Activated CD8-positive, alpha-beta memory T cell treated with anti-CD3 and anti-CD28 coated beads, Interleukin-2, amount 50 U/mL, for 24 hours (primary cell): ENCODE results near the gene CHMP5.
"Not testable (repeated sequence)": the region's sequence is repeated elsewhere in the genome, so short reads cannot be mapped to it uniquely, and the experiment has no call there.

ENCODE experiments used
- DNase-seq: peaks from one replicate; pipeline ENCODE4 v3.0.0-alpha.2; 2020; ENCODE audit errors: extremely low read depth

CHMP5 gene

DNA sequence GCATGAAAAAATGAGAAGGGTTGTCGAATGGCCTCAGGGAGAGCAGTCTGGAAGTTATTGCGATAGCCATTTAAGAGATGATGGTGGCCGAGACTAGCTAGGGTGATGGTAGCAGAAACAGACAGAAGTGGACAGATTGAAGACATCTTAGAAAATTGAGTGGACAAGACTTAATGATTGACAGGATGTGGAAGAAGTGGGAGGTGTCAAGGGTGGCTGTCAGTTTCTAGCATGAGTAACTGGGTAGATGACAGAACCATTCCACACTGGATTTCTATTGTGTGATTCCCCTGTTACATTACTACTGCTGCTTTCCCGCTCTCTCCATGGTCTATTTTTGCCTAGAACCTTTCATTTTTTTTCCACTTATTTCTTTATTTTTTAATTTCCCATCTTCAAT lies 12.6 kb downstream of the CHMP5 start:
- no peak for DNase-seq

DNA sequence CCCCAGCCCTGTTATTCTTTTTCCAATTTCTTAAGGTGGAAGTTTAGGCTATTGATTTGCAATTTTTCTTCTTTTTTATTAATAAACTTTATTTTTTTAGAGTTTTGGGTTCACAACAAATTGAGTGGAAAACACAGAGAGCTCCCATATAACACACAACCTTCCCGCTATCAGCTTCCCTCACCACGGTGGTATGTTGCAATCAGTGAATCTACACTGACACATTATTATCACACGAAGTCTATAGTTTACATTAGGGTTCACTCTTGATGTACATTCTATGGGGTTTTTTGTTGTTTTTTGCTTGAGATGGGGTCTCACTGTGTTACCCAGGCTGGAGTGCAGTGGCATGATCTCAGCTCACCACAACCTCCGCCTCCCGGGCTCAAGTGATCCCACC lies 20.7 kb downstream of the CHMP5 start:
- DNase-seq: no peak

DNA sequence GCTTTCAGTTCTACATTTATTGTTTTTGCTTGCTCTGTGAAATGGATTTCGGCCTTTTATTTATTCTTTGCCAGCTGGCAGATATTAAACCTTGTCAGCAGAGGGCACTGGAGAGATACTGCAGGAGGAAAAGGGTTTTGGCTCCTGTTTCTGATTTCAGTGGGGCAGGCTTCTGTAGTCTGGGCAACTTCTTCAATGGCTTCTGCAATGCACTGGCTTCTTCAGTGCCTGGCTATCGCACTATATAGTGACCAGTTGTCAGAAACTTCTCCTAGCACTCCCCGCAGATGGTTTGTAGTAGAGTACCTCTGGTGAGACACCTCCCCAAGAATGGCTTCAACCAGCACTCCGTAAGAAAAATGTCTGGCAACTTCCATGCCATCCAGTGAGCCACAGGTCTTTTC lies 22.2 kb downstream of the CHMP5 start:
- DNase-seq: no peak

DNA sequence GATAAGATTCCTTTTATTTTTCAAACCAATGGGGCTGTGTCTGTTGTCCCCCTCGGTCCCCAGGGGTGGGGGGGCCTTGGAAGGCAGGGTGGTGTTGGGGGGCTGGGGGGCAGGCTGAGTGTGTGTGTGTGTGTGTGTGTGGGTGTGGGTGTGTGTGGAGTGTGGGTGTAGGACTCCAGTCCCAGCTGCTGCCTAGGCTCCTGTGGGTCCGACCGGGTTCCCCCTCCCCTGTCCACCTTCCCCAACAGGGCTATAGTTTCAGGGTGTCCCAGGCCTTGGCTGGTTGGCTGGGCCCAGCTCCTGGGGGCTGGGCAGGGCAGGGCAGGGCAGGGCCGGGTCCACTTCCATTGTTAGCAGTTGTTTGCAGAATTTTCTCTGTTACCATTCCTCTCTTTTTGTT lies 23.4 kb downstream of the CHMP5 start:
- no peak for DNase-seq

DNA sequence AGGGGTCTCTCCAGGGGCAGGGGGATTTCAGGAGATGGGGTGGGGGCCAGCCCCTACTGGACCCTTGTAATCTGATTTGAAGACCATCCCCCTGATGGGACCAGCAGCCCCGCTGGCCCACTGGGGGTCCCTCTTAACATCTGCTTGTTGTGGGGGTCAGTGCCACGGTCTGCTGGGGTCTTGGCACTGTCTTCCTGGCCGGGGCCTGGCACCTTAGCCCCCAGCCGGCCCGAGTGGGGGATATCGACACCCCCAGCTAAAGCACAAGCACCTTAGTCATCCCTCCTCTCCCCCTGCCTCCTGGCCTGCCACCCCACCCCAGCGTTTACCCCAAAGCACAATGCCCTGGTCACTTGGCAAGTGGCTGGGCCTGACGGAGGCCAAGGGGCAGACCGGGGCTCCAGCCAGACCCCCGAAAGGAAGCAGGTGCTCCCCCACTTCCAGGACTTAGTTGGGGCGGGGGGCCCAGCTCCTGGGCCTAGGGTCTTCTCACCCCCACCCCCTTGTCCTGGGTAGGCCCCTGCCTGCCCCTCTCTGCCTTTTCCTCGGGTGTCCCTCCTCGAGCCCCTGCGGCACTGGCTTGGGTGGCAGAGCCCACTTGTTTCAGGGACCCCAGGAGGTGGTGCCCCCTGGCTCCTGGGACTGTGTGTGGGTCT lies 24.1 kb downstream of the CHMP5 start:
- DNase-seq: no peak

DNA sequence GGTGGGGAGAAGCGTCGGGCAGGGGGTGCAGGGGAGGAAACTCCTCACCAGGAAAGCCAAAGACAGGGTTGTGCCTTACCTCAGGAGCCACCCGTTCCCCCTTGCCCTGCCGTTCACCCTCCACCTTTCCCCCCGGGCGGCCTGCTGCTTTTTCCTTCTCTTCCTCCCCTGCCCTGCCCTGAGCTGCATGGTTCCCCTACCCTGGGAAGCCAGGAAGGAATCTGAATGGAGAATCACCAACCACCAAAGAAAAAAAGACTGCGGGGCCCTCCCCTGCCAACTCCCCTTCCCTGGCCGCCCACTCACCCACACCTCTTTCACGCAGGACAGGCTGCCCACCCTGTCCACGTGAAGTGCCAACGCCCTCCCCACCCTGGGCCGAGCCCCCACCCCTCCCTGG lies 24.6 kb downstream of the CHMP5 start:
- DNase-seq: no peak

DNA sequence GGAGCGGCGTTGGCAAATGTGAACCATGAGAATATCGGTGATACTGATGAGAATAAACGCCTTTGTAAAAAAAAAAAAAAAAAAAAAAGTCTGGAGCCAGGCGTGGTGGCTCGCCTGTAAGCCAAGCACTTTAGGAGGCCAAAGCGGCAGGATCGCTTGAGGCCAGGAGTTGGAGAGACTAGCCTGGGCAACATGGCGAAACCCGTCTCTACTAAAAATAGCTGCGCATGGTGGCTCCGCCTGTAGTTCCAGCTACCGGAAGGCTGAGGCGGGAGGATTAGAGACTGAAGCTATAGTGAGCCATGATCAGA lies 25.0 kb downstream of the CHMP5 start:
- DNase-seq: no peak

DNA sequence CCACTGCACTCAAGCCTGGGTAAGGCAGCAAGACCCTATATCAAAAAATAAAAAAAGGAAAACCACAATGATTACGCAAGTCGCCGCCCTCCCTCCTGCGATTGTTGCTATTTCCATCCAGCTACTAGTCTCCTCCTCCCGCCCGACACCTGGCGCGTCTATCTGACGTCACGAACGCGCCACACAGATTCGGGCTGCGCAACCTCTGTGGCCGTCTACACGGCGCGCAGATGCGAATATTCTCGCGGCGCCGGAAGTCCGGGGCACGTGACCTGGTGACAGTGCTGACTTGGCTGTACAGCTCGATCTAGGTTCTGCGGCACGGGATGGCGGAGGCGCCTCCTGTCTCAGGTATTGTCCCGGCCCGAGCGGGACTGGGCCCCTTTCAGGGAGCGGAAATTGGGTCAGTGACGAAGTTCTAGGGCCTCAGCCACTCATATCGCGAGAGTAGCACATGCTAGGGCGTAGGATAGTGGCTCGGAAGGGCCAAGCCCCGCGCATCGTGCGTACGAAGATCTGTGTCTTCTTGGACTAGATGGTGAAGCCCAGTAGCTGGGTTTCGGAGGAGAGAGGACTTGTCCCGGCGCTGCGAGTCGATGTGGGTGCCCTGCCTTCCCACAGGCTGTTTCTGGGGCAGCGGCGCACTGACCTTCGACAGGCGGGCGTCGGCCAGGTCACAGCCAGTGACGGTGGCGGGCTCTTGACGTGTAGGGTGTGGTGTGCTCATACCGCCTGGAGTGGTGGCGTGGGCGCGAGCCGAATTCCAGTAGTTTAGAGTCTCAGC lies 25.6 kb downstream of the CHMP5 start, which contains the start of gene NFX1:
TSS of gene NFX1 (plus strand) at position 270 of the 784 bp plus-strand sequence. CDS start at position 327, 57 bp downstream.
- peak; percentile 94 for DNase-seq

DNA sequence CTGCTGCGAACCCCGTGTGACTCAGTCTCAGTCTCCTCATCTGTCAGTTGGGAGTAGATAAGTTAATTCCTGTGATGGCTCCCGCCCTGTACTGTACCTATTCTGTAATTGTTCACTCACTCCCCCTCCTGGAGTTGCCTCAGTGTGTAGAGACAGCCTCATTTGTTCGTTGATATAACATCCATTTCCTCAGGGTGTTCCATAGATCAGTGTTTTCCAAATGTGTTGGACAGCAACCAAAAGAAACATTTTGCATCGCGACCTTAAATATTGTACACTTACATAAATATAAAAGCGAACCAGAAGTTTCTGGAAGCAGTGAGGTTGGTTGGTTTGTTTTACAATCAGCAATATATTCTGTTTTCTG lies 26.2 kb downstream of the CHMP5 start:
- DNase-seq: no peak

DNA sequence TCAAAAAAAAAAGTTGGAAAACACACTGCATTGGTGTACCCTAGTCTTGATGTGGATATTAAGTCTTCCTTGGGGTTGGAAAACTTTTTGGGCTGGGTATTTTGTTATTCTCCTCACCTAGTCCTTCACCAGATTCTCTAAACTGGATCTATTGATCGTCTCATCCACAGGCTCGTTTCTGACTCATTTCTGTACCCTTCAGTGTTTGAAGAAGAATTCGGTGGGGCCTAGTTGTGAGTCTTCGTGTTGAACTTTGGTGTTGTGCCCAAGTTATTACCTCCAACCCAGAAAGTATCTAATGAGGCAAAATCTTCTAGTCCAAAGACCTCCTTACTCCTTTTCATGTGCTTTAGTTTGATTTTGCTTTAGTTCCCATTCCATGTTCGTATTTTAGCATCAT lies 27.1 kb downstream of the CHMP5 start:
- no peak for DNase-seq

DNA sequence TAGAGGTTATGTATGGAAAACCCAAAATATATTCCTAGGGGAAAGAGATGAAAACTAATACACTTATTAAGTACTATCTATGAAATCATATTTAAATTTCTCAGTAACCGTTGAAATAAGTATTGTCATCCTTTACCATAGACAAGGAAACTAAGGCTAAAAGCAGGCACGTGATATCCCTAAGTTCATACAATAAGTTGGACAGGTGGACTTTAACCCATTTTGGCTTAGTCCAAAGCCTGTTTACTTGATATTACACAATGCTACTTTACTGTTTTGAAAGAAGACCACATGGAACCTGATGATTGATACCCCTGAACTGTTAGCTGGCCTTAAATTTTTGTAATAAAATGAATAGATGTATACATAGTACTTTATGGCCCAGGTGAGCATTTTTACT lies 28.9 kb downstream of the CHMP5 start:
- DNase-seq: no peak

DNA sequence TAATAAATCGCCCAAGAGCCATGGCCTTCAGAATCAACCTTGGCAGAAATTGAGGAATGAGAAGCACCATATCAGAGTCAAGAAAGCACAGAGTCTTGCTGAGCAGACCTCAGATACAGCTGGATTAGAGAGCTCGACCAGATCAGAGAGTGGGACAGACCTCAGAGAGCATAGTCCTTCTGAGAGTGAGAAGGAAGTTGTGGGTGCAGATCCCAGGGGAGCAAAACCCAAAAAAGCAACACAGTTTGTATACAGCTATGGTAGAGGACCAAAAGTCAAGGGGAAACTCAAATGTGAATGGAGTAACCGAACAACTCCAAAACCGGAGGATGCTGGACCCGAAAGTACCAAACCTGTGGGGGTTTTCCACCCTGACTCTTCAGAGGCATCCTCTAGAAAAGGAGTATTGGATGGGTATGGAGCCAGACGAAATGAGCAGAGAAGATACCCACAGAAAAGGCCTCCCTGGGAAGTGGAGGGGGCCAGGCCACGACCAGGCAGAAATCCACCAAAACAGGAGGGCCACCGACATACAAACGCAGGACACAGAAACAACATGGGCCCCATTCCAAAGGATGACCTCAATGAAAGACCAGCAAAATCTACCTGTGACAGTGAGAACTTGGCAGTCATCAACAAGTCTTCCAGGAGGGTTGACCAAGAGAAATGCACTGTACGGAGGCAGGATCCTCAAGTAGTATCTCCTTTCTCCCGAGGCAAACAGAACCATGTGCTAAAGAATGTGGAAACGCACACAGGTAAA lies 30.0 kb downstream of the CHMP5 start:
- DNase-seq: no peak

DNA sequence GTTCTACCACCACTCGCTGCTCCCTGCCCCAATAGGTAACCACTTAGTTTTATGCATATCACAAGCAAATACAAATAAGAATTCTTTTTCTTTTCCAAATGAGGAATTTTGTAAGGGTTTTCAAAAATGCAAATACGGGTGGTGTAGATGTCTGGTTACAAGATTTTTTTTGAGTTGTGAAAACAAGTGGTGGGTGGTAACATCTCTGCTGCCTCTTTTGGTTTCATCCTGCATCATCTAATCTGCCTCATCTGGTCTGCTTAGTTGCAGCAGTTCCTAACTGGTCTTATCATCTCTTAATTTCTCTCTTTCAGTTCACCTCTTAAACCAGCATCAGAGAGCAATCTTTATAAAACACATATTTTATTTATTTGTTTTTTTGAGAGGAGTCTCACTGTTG lies 30.7 kb downstream of the CHMP5 start:
- no peak for DNase-seq

DNA sequence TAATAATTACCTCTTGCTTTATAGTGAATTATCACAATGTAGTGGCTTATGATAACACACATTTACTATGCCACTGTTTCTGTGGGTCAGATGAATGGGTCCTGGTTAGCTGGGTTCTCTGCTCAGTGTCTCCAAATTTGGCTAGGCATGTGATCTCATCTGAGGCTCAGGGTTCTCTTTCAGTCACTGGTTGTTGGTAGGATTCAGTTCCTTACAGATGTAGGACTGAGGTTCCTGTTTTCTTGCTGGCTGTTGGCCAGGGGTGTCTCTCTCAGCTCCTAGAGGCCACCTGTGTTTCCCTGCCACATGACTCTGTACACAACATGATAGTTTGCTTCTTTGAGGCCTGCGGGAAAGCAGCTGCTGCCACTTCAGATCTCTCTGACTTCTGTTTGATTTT lies 32.6 kb downstream of the CHMP5 start:
- DNase-seq: no peak

DNA sequence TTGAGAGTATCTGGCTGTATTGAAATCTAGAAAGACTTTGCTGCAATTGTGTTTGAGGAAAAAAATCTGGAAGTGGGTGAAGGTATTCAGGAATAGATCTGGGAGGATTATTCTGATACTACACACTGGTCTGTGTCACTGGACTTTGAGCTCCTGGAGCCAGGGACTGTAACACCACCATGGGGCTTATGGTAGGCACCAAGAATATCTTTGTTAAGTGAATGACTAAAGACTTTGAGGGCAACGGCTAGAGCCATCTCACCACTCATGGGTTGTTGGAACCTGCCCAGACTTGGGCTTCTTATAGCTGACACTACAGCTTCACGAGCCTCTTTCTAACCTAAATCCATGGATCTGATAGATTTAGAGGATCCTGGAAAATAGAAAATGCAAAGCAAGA lies 35.7 kb downstream of the CHMP5 start:
- no peak for DNase-seq

DNA sequence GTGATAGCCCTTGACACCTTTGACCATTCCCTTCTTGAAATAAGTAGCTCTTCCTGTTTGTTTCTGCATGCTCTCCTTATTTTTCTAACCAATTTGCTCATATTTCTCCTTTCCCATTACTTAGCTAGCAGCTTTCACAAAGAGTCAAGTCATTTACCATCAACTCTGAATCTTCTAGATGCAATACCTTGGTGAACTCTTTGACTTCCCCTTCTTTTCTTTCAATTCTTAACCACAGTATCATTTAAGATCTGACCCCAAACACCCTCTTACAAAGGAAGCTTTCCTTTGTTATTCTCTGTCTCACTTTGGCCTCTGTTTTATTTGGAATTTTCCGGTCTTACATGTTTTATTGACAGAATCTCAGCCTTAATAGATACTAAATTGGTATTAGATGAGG lies 39.5 kb downstream of the CHMP5 start:
- DNase-seq: no peak

DNA sequence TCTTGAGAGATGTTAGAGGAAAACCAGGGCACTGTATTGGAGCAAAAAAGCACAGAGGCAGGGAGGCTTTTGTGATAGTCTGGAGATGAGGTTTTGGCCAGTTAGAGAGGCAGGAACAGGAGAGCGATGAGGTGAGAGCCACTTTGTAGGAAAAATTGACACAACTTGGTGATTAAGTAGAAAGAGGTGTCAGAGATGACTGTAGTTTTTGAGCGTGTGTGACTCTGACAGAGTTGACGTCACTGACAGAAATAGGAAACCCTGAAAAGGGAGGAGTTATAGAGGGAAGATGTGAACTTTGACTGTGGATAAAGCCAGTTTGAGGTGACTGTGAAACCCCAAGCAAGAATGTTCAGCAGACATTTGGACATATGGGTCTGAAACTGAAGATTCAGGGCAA lies 41.2 kb downstream of the CHMP5 start:
- no peak for DNase-seq

DNA sequence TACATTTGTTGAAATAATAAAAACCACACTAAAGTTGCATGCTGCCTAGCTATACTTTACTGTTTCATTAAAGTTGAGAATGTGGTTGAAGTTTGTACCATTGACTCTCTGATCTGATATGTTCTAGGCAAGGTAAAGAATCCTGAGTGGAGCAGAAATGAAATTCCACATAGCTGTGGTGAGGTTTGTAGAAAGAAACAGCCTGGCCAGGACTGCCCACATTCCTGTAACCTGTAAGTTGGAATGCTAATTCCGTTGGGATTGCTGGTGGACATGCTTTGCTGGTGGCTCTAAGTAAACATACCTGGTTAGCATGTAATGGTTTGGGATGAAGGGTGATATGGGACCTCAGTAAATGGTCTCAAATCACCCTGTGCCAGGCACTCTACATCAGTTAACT lies 42.2 kb downstream of the CHMP5 start:
- no peak for DNase-seq

DNA sequence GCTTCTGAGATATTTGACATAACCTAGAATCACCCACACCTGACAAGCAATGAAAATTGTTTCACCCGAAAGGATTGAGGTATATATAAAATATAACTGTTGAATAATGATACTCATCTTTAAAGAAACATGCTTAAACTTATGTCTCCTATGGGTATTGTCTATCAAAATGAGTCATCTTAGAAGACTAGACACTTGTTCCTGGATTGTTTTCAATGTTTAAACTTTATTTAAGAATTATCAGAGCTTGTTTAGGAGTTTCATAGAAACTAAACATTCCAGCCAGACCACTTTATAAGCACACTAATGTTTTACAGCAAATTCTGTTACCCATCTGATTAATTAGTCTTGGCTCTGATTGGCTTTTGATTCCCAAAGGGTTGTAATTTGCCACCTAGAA lies 45.1 kb downstream of the CHMP5 start:
- DNase-seq: no peak

DNA sequence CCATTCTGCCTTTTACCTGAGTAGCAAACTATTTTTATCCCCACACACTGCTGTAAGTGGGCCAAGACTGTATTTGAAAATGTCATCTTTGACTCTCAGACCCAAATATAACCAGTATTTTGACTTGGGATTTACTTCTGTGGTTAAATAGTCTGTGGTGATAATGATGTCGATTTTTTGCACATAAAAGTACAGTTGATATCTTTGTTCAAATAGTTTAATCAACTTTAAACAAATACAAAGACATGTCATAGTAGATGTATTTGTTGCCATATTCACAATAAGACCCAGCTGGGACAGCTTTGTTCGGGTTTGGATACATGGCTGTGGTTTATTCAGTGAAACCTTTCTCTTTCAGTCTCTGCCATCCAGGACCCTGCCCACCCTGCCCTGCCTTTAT lies 45.9 kb downstream of the CHMP5 start:
- no peak for DNase-seq

DNA sequence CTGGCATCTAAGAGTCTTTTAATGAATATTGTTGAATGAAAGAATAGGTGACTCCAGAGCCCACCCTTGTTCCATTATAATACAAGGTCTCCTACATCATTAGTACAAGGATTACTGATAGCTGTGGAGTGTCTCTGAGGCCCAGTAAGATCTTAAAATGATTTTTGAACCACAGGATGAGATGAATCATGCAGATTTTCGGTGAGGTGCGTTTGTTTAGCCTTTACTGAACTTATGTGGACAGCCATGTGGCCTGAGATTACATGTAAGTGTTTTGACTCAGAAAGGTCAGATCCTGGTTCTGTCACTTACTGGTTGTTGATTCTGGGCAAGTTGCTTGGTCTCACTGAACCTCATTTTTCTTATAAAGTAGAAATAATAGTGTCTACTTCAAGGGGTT lies 47.1 kb downstream of the CHMP5 start:
- no peak for DNase-seq

DNA sequence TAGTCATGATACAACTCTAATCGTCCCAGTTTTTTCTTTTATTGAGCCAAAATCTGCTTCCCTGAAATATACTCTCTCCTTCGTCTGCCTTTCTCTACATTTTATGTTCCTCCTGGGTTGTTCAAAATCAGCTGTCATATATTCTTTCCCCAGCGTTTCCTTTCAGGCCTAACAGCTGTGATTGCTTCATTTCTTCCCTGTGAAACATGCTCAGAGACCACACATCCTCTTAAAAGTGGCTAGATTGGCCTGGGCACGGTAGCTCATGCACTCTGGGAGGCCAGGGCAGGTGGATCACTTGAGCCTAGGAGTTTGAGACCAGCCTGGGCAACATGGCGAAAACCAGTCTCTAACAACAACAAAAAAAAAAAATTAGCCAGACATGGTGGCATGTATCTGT lies 50.5 kb downstream of the CHMP5 start:
- DNase-seq: no peak

DNA sequence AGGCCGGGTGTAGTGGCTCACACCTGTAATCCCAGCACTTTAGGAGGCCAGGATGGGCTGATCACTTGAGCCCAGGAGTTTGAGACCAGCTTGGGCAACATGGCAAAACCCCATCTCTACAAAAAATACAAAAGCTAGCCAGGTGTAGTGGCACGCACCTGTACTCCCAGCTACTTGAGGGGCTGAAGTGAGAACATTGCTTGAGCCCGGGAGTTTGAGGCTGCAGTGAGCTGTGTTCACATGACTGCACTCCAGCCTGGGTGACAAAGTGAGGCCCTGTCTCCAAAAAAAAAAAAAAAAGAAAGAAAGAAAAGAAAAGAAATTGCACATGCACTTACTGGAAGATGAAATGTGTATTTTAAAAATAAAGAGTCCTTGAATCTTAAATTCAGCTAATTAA lies 52.3 kb downstream of the CHMP5 start:
- not testable (repeated sequence) for DNase-seq
